ENCODE results near the gene FAF1. TPM values are rescaled to one million over a fixed set of nuclear protein-coding genes. Genes with fewer than 3 reads are reported as not detected.

Gene FAF1
- total RNA-seq, 4 donors from 2014 or later = 32.3 to 51.4 (median 36.1) TPM

DNA sequence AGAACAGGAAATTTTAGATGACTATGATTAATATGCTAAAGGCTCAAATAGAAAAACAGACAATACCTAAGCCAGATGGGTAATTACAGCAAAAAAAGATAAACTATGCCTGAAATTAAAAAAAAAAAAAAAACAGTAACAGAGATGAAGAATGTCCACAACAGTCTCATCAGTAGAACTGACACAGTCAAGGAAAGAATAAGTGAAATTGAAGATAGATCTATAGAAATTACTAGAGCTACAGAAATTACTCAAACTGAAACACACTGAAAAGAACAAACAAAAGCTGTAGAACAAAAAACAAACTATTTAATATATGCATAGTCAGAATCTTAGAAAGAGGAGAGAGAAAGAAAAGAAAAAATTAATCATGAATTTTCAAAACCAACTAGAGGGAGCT, 112.8 kb downstream of the FAF1 start:
- DNase-seq (ENCODE audit: low spot score) = no peak
- no peak for ATAC-seq (ENCODE audit: low FRiP score)
- TF ChIP-seq, protein P1, sequence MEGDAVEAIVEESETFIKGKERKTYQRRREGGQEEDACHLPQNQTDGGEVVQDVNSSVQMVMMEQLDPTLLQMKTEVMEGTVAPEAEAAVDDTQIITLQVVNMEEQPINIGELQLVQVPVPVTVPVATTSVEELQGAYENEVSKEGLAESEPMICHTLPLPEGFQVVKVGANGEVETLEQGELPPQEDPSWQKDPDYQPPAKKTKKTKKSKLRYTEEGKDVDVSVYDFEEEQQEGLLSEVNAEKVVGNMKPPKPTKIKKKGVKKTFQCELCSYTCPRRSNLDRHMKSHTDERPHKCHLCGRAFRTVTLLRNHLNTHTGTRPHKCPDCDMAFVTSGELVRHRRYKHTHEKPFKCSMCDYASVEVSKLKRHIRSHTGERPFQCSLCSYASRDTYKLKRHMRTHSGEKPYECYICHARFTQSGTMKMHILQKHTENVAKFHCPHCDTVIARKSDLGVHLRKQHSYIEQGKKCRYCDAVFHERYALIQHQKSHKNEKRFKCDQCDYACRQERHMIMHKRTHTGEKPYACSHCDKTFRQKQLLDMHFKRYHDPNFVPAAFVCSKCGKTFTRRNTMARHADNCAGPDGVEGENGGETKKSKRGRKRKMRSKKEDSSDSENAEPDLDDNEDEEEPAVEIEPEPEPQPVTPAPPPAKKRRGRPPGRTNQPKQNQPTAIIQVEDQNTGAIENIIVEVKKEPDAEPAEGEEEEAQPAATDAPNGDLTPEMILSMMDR (IDR thresholded peaks at IDR 0.05) = no peak

DNA sequence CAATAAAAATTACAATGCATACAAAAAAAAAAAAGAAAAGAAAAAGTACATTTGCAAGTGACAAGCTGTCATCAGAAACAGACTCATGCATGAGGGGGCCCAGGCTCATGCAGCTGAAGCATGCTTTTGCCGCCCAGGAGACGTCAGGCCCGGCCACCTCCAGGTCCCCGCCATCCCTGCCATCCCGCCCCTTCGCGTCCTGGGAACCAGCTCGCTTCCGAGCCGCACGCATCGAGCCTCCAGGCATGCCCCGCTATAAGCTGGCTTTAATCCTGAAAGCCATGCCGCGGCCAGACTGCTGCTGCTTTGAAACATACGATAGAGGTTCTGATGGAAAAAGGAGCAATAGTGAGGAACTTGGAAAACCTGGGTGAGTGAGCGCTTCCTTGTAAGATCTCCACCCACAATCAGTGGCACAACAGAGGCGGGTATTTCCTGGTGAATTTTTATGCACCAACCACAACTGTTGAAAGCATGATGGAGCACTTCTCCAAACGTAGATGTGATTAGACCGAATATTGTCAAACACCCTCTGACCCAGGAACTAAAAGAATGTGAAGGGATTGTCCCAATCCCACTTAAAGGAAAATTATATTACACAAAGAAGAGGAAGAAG, 113.7 kb downstream of the FAF1 start:
- DNase-seq (ENCODE audit: low spot score) (no peak), ATAC-seq (ENCODE audit: low FRiP score) (no peak)
- TF ChIP-seq, protein P1 (IDR thresholded peaks at IDR 0.05) = no peak

DNA sequence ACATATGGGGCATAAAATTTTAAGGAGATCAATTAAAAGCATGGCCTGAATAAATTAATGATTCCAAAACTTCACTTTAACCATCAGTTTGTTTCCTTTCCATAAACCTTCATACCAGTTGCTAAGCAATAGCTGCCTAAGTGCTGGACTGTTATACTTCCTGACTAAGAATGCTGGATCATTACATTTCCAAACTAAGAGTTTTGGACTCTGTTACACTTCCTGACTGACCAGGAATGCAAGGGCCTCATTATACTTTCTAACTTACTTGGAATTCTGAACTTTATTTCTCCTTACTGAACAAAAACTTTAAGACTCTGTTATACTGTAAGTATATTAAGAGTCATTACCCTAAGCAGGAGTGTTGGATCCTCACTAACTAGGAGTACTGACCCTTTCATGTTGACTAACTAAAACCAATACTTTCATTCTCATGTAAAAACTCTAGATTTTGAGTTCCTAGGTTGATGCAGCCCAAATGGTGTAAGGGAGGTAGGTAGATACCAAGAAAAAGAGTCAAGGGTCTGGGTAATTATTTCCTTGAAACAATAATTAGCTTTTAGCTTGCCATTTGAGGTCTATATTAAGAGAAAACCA, 118.2 kb downstream of the FAF1 start:
- DNase-seq (ENCODE audit: low spot score) = no peak
- TF ChIP-seq, protein P1 (IDR thresholded peaks at IDR 0.05) = no peak
- ATAC-seq (ENCODE audit: low FRiP score) = no peak

DNA sequence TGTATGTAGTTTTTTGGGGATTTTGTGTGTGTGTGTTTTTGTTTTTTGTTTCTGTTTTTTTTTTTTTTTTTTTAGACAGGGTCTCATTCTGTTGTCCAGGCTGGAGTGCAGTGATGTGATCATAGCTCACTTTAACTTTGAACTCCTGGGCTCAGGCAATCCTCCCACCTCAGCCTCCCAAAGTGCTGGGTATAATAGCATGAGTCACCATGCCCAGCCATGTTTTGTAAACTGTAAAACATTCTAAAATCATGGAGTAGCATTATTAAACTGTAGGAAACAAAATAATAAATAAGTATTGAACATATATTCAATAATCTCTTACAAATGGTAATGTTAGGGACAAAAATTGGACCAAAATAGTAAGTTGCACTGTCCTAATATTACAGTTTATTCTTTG, 124.0 kb downstream of the FAF1 start:
- no peak for DNase-seq (ENCODE audit: low spot score)
- TF ChIP-seq, protein P1 (IDR thresholded peaks at IDR 0.05) = no peak
- ATAC-seq (ENCODE audit: low FRiP score) = no peak

DNA sequence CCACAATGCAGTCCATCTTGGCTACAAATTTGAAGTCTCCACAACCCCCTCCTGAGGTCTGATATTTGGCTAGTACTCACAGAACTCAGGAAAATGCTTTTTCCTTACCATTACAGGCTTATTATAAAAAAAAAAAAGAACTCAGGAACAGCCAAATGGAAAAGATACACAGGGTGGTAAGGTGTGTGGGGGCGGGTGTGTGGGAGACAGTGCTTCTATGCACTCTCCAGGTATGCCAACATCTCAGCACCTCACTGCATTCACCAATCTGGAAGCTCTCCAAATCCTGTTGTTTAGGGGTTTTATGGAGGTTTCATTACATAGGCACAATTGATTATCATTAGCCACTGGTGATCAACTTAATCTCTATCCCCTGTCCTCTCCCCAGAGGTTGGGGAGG, 126.9 kb downstream of the FAF1 start:
- ATAC-seq (ENCODE audit: low FRiP score) = no peak
- TF ChIP-seq, protein P1 (IDR thresholded peaks at IDR 0.05) = no peak
- no peak for DNase-seq (ENCODE audit: low spot score)

DNA sequence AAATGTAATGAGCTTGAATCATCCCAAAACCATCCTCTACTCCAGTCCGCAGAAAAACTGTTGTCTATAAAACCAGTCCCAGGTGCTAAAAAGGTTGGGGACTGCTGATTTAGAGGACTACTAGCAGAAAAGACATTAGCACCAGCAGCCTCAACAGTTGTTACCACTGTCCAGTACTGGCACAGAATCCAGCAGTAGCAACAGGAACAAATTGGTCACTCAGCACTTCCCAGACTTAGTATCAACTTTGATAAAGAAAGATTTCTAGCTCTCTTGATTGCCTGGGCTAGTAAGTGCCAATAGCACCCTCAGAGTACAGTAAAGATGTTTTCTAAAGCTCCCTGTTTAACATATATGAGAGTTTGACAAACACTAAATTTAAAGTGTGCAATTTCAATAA, 127.9 kb downstream of the FAF1 start:
- TF ChIP-seq, protein P1 (IDR thresholded peaks at IDR 0.05) = no peak
- ATAC-seq (ENCODE audit: low FRiP score) (no peak), DNase-seq (ENCODE audit: low spot score) (no peak)
